Myocyte (in vitro differentiated cells): Measurements from ENCODE around the gene NUP210. TPM values are rescaled to one million over a fixed set of nuclear protein-coding genes. Genes with fewer than 3 reads are reported as not detected.
"Not testable (repeated sequence)": the region's sequence is repeated elsewhere in the genome, so short reads cannot be mapped to it uniquely, and the experiment has no call there.

Experiments
- DNase-seq: peaks from one replicate; pipeline ENCODE4 v3.0.0-alpha.2; 2012; ENCODE audit warnings: low read depth
- total RNA-seq: library from RNA; depleted of rRNA; stranded (reverse); fragments of >200 nt; gene quantifications from 2 replicates; pipeline ENCODE4 v1.2.3, GENCODE V29; 2014

The NUP210 gene
- total RNA-seq, 1 donor from 2014 or later: not detected

DNA sequence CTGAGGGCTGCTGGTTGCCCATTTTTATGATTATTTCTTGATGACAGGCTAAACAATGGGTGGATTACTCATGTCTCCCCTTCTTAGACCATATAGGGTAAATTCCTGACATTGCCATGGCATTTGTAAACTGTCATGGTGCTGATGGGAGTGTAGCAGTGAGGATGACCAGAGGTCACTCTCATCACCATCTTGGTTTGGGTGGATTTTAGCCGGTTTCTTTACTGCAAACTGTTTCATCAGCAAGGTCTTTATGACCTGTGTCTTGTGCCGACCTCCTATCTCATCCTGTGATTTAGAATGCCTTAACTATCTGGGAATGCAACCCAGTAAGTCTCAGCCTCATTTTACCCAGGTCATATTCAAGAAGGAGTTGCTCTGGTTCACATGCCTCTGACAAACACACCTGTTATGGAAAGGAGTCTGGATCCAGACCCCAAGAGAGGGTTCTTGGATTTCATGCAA lies 10.3 kb upstream of the NUP210 start:
- DNase-seq: not testable (repeated sequence)

DNA sequence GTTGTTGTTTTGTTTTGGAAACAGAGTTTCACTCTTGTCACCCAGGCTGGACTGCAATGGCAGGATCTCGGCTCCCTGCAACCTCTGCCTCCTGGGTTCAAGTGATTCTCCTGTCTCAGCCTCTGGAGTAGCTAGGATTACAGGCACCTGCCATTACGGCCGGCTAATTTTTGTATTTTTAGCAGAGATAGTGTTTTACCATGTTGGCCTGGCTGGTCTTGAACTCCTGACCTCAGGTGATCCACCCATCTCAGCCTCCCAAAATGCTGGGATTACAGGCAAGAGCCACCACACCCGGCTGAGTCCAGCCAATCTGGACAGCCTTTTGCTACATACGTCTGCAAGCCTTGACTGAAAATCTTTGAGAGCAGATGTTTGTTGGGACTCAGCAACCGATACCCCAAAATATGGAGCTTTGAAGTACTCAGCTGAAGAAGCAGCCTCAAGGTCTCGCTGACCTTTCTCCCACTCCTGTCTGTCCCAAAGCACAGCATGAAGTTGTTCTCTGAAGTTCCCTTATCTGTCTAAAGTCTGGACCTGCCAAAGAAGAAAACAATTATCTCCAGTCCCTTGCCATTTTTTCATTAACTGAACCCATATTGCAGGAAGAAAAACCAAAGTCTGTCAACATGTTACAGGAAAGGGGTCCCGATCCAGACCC lies 9.6 kb upstream of the NUP210 start:
- DNase-seq: no peak

GRCh38 chr3:13428678-13429077 lies 8.6 kb upstream of the NUP210 start:
- not testable (repeated sequence) for DNase-seq

DNA sequence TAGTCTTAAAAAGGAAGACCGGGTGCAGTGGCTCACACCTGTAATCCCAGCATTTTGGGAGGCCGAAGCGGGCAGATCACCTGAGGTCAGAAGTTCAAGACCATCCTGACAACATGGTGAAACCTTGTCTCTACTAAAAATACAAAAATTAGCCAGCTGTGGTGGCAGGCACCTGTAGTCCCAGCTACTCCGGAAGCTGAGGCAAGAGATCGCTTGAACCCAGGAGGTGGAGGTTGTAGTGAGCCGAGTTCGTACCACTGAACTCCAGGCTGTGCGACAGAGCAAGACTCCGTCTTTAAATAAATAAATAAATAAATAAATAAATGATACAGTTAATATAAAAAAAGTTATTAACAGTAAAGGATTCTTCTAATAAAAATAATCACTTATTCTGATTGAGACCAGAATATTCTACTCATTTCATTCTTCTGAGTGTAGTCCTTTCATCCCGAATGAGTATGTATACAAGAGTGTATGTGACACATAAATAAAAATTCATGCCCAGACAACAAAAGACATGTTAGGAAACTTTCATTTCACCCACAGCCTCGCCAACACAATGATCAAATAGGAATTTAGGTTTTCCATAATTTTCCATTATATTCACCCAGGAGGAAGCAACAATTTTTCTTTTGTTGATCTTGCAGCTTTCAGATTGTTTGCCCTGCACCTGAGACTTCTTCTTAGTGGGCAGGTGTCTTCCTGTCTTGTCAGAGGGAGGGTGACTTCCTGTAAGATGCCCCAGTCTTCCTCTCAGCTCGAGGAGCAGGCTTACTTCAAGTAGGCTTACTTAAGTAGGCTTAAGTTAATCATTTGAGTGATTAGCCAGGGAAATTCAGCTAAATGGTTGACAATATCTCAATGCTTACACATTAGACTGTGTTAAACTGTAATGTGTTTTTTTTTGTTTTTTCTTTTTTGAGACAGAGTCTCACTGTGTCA lies 7.8 kb upstream of the NUP210 start:
- no peak for DNase-seq

DNA sequence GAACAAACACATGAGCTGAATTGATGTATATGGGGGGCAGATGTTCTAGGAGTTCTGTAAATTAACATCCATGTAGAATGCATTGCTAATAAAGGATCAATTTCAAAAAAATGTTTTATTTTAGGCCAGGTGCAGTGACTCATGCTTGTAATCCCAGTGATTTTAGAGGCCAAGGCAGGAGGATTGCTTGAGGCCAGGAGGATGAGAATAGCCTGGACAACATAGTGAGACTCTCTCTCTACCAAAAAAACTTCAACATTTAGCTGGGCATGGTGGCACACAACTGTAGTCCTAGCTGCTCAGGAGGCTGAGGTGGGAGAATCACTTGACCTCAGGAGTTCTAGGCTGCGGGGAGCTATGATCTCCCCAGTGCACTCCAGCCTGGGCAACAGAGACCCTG lies 6.5 kb upstream of the NUP210 start:
- no peak for DNase-seq

DNA sequence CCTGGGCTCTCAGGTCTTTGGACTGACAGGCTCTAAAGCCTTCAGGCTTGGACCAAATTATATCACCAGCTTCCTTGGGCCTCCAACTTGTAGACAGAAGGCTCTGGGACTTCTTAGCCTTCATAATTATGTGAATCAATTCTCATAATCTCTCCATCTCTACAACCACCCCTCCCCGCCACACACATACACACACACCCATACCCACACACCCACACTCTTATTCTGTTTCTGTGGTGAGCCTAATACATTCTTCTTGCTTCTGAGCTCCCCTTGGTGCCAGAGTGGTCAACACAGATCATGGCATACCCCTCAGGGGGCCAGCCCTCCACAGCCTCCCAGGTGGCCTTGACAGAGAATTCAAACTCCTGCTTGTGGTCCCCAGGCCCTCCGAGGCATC lies 5.6 kb upstream of the NUP210 start:
- no peak for DNase-seq

- no peak for DNase-seq
Observed at GRCh38 chr3:13424865-13425617, 4.9 kb upstream of the NUP210 start.

GRCh38 chr3:13424141-13424844 lies 4.2 kb upstream of the NUP210 start:
- DNase-seq: no peak

DNA sequence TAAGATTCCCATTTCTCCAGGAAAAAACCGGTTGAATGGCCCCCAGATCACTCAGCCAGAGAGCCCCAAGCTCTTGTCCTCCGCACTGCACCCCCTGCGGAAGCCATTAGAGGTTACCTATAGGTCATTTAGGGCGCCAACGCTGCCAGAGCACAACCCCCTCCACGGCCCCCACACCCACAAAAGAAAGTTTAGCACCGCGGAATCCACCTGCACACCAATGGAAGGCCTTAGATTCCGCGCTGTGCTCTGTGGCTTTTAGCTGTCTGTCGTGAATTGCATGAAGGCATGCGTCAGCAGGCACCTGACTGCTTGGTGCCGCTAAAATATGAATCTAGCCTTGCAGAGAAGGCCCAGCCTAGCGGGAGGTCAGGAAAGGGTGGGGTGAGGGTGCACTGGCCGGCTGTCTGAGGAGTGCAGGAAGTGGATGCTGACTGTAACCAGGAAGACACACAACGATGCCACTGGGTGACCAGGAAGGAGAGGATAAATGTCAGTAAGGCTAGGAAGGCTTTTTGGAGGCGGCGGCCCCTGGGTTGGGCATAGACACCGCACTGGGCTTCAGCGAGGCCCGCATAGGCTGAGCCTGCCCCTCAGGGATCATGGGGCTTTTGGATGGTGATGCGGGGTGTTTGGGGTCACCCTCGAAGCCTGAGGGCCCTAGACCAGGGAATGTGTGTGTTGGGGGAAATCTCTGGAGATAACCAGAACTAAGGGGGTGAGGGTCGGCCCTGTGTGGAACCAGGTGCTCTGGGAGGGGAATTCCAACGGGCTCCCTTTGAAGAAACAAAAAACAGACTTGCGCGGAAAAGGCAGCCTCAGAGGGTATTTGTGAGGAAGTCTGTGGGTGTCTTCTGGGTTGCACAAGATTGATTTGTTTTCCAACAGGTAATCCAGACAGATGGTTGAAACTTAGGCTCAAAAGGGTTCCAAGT lies 976 bp upstream of the NUP210 start:
- no peak for DNase-seq

GRCh38 chr3:13419505-13420044 lies 547 bp downstream of the NUP210 start:
- no peak for DNase-seq

DNA sequence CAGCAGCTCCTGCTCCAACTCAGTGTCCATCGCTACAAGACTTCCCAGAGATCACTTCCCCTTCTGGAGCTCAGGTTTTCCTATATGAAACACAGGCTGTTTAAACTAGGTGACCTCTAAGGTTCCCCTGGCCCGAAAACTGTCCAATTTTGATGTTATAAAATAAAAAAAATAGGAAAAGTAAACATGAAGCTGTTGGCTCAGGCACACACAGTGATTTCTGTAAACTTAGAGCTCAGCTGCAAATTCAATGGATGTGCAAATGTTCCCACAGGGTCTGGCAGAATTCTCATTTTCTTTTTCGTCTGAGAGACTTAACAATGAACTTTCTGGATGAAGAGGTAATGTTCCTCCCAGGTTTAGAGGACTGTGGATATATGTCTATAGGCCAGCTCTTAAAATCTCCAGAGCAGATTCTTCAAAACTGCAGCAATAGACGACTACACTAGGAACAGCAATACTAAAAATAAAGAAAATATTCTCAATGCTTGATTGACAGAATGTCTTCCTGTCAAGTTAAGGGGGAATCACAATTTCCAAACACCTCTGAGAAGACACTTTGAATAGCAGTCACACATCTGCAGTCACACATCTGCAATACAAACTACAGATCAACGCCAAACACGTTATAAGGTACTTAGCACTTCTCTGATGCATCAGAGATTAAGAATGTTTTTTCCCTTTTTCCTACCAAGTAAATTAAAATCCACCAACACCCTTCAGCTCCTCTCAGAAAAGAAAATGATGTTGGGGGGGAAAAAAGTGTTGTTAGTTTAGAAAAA lies 2.8 kb downstream of the NUP210 start:
- no peak for DNase-seq

DNA sequence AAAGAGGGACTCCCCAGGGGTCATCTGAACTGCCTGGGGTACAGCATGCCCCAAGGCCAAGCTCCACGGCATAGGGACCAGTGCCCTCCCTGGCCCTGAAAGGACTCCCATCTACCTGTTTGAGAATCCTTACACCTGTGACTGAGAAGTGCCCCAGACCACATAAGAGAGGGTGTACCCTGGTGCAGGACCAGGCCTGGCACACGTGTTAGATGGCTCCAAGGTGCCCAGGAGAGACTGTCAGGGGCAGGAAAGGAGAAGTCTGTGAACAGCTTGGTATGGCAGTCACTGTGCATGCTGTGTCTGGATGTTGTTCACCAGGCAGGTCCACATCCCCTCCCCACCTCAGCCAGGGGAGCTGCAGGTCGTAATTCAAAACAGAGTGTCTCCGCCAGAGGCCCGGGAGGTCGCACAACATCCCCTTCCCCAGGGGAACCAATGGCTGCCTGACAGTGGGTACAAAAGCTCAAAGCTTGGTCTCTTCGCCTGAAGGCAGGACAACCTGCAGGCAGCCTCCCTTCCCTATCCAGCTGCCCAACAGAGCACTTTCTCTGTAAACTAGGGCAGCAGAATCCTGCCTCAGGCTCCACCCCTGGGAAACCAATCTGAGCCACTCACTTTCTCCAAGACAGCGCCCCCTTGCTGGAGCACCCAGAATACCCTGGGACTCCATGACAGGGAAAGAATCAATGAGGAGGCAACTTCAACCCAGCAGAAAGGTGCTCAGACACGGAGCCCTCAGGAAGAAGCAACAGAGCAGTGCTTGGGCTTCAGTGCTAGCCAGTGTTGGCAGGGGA lies 3.9 kb downstream of the NUP210 start:
- DNase-seq: no peak

DNA sequence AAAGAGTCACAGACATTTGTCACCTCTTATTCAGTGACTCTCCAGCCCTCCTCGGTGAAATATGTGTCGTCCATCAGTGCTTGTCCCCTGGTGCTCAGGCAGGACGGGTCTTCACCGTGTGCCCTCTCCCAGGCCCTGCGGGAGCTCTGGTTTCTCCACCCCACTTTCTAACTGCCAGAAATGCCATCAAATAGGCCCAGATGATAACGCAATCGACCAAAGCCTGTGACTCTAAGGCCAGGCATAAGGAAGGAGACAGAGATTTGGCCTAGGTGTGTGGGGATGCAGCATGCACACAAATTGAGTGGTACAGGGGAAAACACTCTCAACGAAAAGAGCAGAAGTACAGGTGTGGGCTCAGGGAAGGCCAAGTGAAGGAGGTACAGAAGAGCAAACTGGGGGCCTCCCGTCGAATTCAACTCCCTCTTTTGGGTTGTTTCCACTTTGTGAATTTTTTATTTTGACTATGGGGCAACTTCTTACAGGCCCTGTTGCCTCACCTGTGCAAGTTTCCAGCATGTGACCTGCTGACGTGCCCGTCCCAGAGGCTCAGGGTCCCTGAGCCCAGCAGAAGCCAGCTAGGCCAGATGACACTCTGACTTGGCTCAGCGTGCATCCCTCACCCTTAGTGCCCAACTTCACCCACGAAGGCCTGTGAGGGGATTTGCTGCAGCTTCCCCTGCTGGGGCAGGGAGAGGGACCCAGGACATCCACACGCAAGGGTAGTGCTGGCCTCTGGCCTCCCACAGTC lies 4.7 kb downstream of the NUP210 start:
- DNase-seq: no peak

DNA sequence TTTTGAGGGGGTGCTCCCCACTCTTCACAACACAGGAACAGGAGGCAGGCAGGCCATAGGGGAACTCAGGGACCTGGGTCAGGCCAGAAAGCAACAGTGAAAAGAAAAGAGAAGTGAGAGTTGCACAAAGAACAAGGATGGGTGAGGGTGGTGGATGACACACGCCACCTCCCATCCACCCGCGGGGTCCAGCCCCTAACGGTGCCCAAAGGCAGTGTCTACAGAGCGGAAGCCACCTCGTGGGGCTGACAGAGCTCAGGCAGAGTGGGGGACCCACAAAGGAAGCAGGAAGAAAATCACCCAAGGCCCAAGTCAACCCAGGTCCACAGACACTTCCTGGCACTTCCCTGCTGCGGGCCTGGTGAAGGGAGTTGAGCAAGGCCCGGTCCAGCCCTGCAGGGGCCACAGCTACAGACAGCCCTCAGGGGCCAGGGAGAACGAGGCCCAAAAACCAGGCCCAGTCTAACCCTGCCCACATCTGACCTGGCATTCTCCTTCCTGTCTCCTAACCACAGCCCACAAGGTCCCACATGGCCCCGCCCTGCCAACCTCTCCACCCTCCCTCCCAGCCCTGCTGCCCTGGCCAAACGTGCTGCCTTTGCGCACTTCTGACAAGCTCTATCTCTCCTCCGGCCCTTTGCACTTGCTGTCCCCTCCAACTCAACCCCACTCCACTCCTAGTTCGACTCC lies 5.9 kb downstream of the NUP210 start:
- DNase-seq: no peak

DNA sequence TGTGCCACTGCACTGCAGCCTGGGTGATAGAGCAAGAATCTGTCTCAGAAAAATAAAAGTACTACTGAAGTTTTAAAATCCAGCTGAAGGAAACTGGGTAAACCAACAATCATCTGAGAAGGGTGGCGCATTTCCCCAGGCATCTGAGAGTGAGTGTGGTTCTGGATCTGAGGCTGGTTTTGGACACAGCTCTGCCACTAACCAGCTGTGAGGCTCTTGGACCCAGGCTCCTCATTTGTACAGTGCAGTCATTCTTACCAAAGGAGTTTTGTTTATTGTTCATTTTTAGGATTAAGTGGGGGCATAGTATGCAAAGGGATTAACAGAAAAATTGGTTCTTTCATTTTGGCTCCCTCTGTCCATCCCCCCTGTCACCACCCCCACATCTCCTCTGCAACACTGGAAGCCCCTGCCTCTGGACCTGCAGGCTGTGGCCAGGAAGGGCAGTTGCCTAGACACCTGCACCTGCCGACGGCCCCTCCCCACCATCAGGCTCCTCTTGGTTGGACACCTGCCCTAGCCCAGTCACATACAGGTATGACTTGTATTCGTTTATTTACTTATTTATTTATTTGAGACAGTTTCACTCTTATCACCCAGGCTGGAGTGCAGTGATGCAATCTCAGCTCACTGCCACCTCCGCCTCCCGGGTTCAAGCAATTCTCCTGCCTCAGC lies 8.8 kb downstream of the NUP210 start:
- no peak for DNase-seq

- DNase-seq: peak; percentile 5
Observed at GRCh38 chr3:13408890-13409289, 11.2 kb downstream of the NUP210 start.
